GM21576 (cell line): ENCODE data around the gene STOML3.
"Not testable (repeated sequence)": the region's sequence is repeated elsewhere in the genome, so short reads cannot be mapped to it uniquely, and the experiment has no call there.

Experiments
- ATAC-seq: cut with Tn5 transposase; IDR thresholded peaks from one replicate; pipeline ENCODE4 v1.9.1; 2021; ENCODE audit warnings: mild to moderate bottlenecking, moderate library complexity; ENCODE audit not compliant: unreplicated experiment

The STOML3 gene

GRCh38 chr13:38990693-38991092, at the start of gene STOML3:
Gene STOML3, minus strand, starts transcription at chr13:38990831. Its CDS starts 110 bp downstream, at chr13:38990721.
- no peak for ATAC-seq

GRCh38 chr13:39040206-39040605, 49.6 kb upstream of the STOML3 start:
- no peak for ATAC-seq

GRCh38 chr13:39039041-39039440, 48.4 kb upstream of the STOML3 start:
- ATAC-seq: no peak

- ATAC-seq: peak; percentile 25
Observed at GRCh38 chr13:39038569-39039030, 48.0 kb upstream of the STOML3 start.

GRCh38 chr13:39037880-39038568, 47.4 kb upstream of the STOML3 start, which contains the start of the genes NHLRC3 and PROSER1:
Gene NHLRC3, plus strand, starts transcription at chr13:39038456. Its CDS starts 184 bp downstream, at chr13:39038640.
Gene PROSER1, minus strand, starts transcription at chr13:39038089. Its CDS starts 847 bp downstream, at chr13:39037242.
- peak; percentile 73 for ATAC-seq

GRCh38 chr13:39037410-39037879, 46.8 kb upstream of the STOML3 start:
- ATAC-seq: peak; percentile 20

- ATAC-seq: no peak
Observed at GRCh38 chr13:39036212-39036611, 45.6 kb upstream of the STOML3 start.

GRCh38 chr13:39035799-39036198, 45.2 kb upstream of the STOML3 start:
- no peak for ATAC-seq

- ATAC-seq: no peak
Observed at GRCh38 chr13:39035204-39035603, 44.6 kb upstream of the STOML3 start.

GRCh38 chr13:39034085-39034484, 43.5 kb upstream of the STOML3 start:
- no peak for ATAC-seq

GRCh38 chr13:39032150-39032549, 41.5 kb upstream of the STOML3 start:
- no peak for ATAC-seq

GRCh38 chr13:39025433-39025839, 34.8 kb upstream of the STOML3 start:
- ATAC-seq: no peak

GRCh38 chr13:39023761-39024160, 33.1 kb upstream of the STOML3 start:
- ATAC-seq: no peak

- no peak for ATAC-seq
Observed at GRCh38 chr13:39023316-39023715, 32.7 kb upstream of the STOML3 start.

- no peak for ATAC-seq
Observed at GRCh38 chr13:39020853-39021462, 30.3 kb upstream of the STOML3 start.

- ATAC-seq: peak; percentile 72
Observed at GRCh38 chr13:39016787-39017186, 26.2 kb upstream of the STOML3 start.

- ATAC-seq: peak; percentile 77
Observed at GRCh38 chr13:39016087-39016486, 25.5 kb upstream of the STOML3 start.

GRCh38 chr13:39013462-39013861, 22.8 kb upstream of the STOML3 start:
- no peak for ATAC-seq

- no peak for ATAC-seq
Observed at GRCh38 chr13:39012608-39013007, 22.0 kb upstream of the STOML3 start.

- not testable (repeated sequence) for ATAC-seq
Observed at GRCh38 chr13:39006371-39007111, 15.9 kb upstream of the STOML3 start.

- ATAC-seq: no peak
Observed at GRCh38 chr13:38998739-38999138, 8.1 kb upstream of the STOML3 start.
